ENCODE data around the gene SLC7A14.

Gene SLC7A14

GRCh38 chr3:170524073-170524472, 61.8 kb downstream of the SLC7A14 start:
- no peak for TF ChIP-seq Cebpa-rat (IDR thresholded peaks at IDR 0.05)
- no peak overlapping the region for H3K9ac ChIP-seq
- no peaks in the 10 kb centered on the region for H4K20me1 ChIP-seq

DNA sequence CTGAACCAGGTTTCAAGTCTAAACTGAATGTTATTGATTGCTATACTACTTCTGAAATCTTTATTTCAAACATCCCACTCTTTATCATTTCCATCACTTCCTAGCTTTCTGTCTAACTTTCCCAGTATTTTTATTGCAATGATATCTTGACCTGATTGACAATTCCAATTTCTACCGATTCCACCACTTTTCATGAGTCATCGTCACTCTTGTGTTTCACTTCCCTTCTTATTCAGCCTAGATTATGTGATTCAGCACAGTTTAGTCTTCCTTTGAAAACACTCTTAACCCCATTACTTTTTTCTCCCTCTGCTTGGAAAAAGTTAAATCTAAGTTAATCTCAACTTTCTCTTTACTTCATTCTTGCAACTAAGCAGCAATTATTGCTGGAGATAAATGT, 62.6 kb downstream of the SLC7A14 start:
- Histone ChIP-seq H3K4me2 (no peak overlapping the region), H4K20me1 (no peaks in the 10 kb centered on the region), H3K36me3 (no peaks in the 10 kb centered on the region), H3K4me1 (peaks cover 13% of the 10 kb centered on the region), H3K4me3 (no peak overlapping the region), H3K9ac (no peak overlapping the region), H3K27me3 (no peaks in the 10 kb centered on the region), H3K27ac (no peak overlapping the region), H3K9me3 (0 out of 2 replicates have a peak, but pooled peaks cover 5% of the 10 kb centered on the region)
- TF ChIP-seq Cebpa-rat (IDR thresholded peaks at IDR 0.05): no peak

More at GRCh38 chr3:170524073-170524472, 61.8 kb downstream of the SLC7A14 start:
- H3K4me2 ChIP-seq: no peak overlapping the region
- 0 out of 2 replicates have a peak, but pooled peaks cover 5% of the 10 kb centered on the region for H3K9me3 ChIP-seq
- peaks cover 13% of the 10 kb centered on the region for H3K4me1 ChIP-seq
- no peaks in the 10 kb centered on the region for H3K36me3 ChIP-seq
- no peak overlapping the region for H3K27ac ChIP-seq
- H3K27me3 ChIP-seq: no peaks in the 10 kb centered on the region
- H3K4me3 ChIP-seq: no peak overlapping the region

- Histone ChIP-seq H3K9ac (no peak overlapping the region), H3K27ac (no peak overlapping the region), H3K4me3 (no peak overlapping the region), H3K4me1 (peaks cover 22% of the 10 kb centered on the region), H3K4me2 (no peak overlapping the region), H3K36me3 (no peaks in the 10 kb centered on the region), H4K20me1 (no peaks in the 10 kb centered on the region), H3K9me3 (0 out of 2 replicates have a peak, but pooled peaks cover 5% of the 10 kb centered on the region), H3K27me3 (no peaks in the 10 kb centered on the region)
- TF ChIP-seq Cebpa-rat (IDR thresholded peaks at IDR 0.05): no peak
Measured at GRCh38 chr3:170522201-170522600, 63.7 kb downstream of the SLC7A14 start.

DNA sequence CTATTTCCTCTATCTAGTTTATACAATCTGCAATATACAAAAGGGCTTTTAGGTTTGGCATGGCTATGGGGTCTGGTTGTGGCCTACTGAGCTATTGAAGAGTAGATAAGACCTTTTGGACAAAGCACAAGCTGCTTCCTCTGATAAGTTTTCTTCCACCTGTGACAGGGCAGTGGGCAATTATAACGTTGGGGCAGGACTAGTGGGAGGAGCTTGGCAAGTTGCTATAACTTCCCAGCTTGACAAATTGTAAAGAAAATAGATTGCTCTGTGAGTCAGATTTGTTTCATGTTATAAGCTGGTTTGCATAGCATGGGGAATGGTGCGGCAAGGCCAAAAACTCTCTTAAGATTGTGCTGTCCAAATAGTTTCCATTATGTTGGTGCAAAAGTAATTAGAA, 64.9 kb downstream of the SLC7A14 start:
- TF ChIP-seq Cebpa-rat (IDR thresholded peaks at IDR 0.05): no peak
- no peaks in the 10 kb centered on the region for H3K36me3 ChIP-seq
- H3K4me3 ChIP-seq: no peak overlapping the region
- H3K27me3 ChIP-seq: no peaks in the 10 kb centered on the region
- no peak overlapping the region for H3K9ac ChIP-seq
- H3K4me2 ChIP-seq: no peak overlapping the region
- peaks cover 23% of the 10 kb centered on the region for H3K4me1 ChIP-seq
- 0 out of 2 replicates have a peak, but pooled peaks cover 5% of the 10 kb centered on the region for H3K9me3 ChIP-seq
- H4K20me1 ChIP-seq: no peaks in the 10 kb centered on the region
- no peak overlapping the region for H3K27ac ChIP-seq

- H3K27me3 ChIP-seq: no peaks in the 10 kb centered on the region
- peak overlapping the region; percentile 41 for H3K4me2 ChIP-seq
- no peaks in the 10 kb centered on the region for H3K36me3 ChIP-seq
- no peaks in the 10 kb centered on the region for H4K20me1 ChIP-seq
- no peaks in the 10 kb centered on the region for H3K9me3 ChIP-seq
- no peak for TF ChIP-seq Cebpa-rat (IDR thresholded peaks at IDR 0.05)
- H3K27ac ChIP-seq: no peak overlapping the region
- no peak overlapping the region for H3K9ac ChIP-seq
- peaks cover 10% of the 10 kb centered on the region for H3K4me1 ChIP-seq
- no peak overlapping the region for H3K4me3 ChIP-seq
Measured at GRCh38 chr3:170517242-170517945, 68.5 kb downstream of the SLC7A14 start.

DNA sequence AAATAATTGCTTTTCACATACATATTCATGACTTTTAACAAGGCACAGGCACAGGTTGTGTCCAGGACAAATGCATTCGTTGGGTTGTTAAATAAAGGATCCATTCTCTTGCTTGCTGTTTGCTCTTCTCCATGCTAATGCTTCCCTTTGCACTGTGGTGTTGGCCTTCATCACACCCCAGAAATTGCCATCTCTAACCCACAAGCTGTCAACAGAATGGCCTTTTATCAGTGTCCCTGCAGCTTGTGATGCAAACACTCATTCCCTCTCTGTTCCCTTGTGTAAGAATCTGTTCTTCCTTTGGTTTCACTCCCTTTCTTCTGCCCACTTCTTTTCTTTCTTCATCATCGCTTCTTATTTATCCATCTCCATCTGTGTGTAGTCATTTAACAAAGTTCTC, 72.2 kb downstream of the SLC7A14 start:
- no peaks in the 10 kb centered on the region for H4K20me1 ChIP-seq
- no peaks in the 10 kb centered on the region for H3K9me3 ChIP-seq
- H3K27me3 ChIP-seq: no peaks in the 10 kb centered on the region
- no peak for TF ChIP-seq Cebpa-rat (IDR thresholded peaks at IDR 0.05)
- no peak overlapping the region for H3K4me2 ChIP-seq
- H3K36me3 ChIP-seq: no peaks in the 10 kb centered on the region
- H3K4me1 ChIP-seq: peaks cover 14% of the 10 kb centered on the region
- H3K4me3 ChIP-seq: no peak overlapping the region
- H3K27ac ChIP-seq: no peak overlapping the region
- H3K9ac ChIP-seq: no peak overlapping the region

DNA sequence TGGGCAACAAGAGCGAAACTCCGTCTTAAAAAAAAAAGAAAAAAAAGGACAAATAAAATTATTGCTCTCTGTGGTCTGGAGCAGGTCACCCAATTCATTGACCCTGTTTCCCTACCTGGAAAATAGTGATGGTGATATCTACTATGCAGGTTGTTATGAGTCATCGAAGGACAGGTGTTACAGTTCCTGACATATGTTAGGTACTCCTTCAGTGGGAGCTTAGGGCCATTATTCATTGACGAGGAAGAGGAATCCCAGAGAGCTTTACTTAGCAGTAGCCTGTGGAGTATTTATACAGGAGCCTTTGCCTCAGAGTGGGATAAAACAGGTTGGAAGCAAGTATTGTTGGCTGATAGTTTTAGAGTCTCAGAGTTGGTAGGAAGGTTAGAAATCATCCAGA, 74.5 kb downstream of the SLC7A14 start:
- TF ChIP-seq Cebpa-rat (IDR thresholded peaks at IDR 0.05): no peak
- H4K20me1 ChIP-seq: no peaks in the 10 kb centered on the region

DNA sequence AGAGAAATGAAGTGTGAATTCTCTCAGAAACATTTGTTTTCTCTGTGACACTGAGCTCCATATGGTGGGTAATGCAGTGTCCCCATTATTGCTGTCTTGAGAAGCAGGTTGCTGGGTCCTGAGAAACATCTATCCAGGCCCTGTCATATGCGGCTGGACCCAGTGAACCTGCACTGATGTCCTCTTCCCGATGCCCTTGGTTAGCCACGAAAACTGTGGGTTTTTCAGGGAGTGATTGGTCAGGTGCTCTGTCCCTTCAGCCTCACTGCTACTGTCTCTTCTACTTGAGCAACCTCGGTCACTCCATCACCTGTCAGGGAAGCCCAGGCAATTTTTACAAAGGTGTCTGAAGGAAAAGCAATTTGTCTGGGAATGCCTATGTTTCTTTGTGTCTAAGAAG, 77.0 kb downstream of the SLC7A14 start:
- Histone ChIP-seq H3K36me3 (no peaks in the 10 kb centered on the region), H3K4me3 (no peak overlapping the region), H4K20me1 (no peaks in the 10 kb centered on the region), H3K27me3 (no peaks in the 10 kb centered on the region), H3K4me1 (peaks cover 24% of the 10 kb centered on the region), H3K27ac (no peak overlapping the region), H3K9me3 (no peaks in the 10 kb centered on the region), H3K4me2 (peak overlapping the region; percentile 33; the same call in 1 of the 2 replicates), H3K9ac (no peak overlapping the region)
- TF ChIP-seq Cebpa-rat (IDR thresholded peaks at IDR 0.05): no peak

More for the DNA sequence above, 74.5 kb downstream of the SLC7A14 start:
- H3K4me3 ChIP-seq: no peak overlapping the region
- peaks cover 24% of the 10 kb centered on the region for H3K4me1 ChIP-seq
- H3K27me3 ChIP-seq: no peaks in the 10 kb centered on the region
- H3K4me2 ChIP-seq: no peak overlapping the region
- H3K9ac ChIP-seq: no peak overlapping the region
- no peak overlapping the region for H3K27ac ChIP-seq
- no peaks in the 10 kb centered on the region for H3K9me3 ChIP-seq
- H3K36me3 ChIP-seq: no peaks in the 10 kb centered on the region

DNA sequence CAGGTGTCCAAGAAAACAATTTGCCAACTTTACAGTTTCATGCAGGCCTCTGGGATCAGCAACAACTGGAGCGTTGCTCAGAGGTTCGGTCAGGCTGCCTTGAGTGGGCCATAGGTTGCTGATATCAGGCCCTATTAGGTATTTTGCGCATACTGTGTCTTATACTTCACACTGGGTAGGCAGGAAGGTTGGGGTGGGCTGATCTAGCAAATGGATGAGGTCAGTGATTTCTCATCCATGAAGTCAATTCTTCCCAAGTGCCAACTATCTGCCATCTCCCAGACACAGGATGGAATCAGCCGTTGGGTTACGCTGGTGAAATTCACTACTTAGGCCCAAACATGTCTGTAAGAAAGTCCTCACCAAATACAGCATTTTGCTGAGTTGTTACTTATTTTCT, 77.6 kb downstream of the SLC7A14 start:
- no peak for TF ChIP-seq Cebpa-rat (IDR thresholded peaks at IDR 0.05)
- Histone ChIP-seq H3K4me1 (peaks cover 24% of the 10 kb centered on the region), H3K4me2 (peak overlapping the region; percentile 33), H3K9ac (no peak overlapping the region), H3K4me3 (no peak overlapping the region), H3K36me3 (no peaks in the 10 kb centered on the region), H3K27ac (no peak overlapping the region), H4K20me1 (no peaks in the 10 kb centered on the region), H3K9me3 (no peaks in the 10 kb centered on the region), H3K27me3 (no peaks in the 10 kb centered on the region)

- no peaks in the 10 kb centered on the region for H3K36me3 ChIP-seq
Measured at GRCh38 chr3:170507063-170507462, 78.8 kb downstream of the SLC7A14 start.

More at GRCh38 chr3:170507063-170507462, 78.8 kb downstream of the SLC7A14 start:
- Histone ChIP-seq H3K4me3 (no peak overlapping the region), H4K20me1 (no peaks in the 10 kb centered on the region), H3K4me2 (peak overlapping the region; percentile 33; the same call in 1 of the 2 replicates), H3K27me3 (no peaks in the 10 kb centered on the region), H3K9ac (no peak overlapping the region), H3K27ac (no peak overlapping the region), H3K9me3 (no peaks in the 10 kb centered on the region), H3K4me1 (peaks cover 24% of the 10 kb centered on the region)
- TF ChIP-seq Cebpa-rat (IDR thresholded peaks at IDR 0.05): no peak
